Body of pancreas (tissue), 4 donors: ENCODE results near the gene PCSK6.

ENCODE experiments used
- CTCF ChIP-seq, 7 experiments: fragments of 450-650 bp in 4 of 7; fragments of 200-600 bp in 3 of 7; sonication (generic) in 3 of 7; IDR thresholded peaks; one replicate each; pipeline ENCODE4 v1.5.1; 2016 to 2019; ENCODE audit warnings: antibody characterized with exemption in 7 of 7
- POLR2A ChIP-seq, 3 donors: fragments of 450-650 bp; IDR thresholded peaks; one replicate each; pipeline ENCODE4 v1.6.1; 2016; ENCODE audit warnings: antibody characterized with exemption in 3 of 3, mild to moderate bottlenecking in 2 of 3

- no peak for TF ChIP-seq POLR2A (IDR thresholded peaks at IDR 0.05)
- TF ChIP-seq CTCF (IDR thresholded peaks at IDR 0.05), result no peak
These were observed 118.0 kb downstream of the PCSK6 start for GRCh38 chr15:101371519-101371918.
